ENCODE results near the gene RAB11FIP3. TPM values are rescaled to one million over a fixed set of nuclear protein-coding genes. Genes with fewer than 3 reads are reported as not detected.

RAB11FIP3 gene
- polyA plus RNA-seq, 1 of the 3 experiments (the other 2 are of a cell fraction): 24.8 TPM

GRCh38 chr16:543301-544164, 118.1 kb downstream of the RAB11FIP3 start:
- 53% methylated on average over 3 of the region's 51 CpGs for WGBS (ENCODE audit: low lambda C conversion rate)
- peak; percentile 70 for DNase-seq
- Histone ChIP-seq H4K20me1 (ENCODE audit: insufficient read depth) (peaks cover 25% of the 10 kb centered on the region; the same call in 1 of the 2 replicates), H3K9me2 (no peaks in the 10 kb centered on the region), H3F3A (replicated peaks; ENCODE audit: insufficient read depth) (no peaks in the 10 kb centered on the region), H3K4me3 (ENCODE audit: low read depth in 2 of 2, low read length in 1 of 2) (no peak overlapping the region), H3K4me2 (no peak overlapping the region), H3K79me2 (ENCODE audit: insufficient read depth) (peaks cover 55% of the 10 kb centered on the region), H3K27me3 (ENCODE audit: insufficient read depth) (no peaks in the 10 kb centered on the region), H2AFZ (ENCODE audit: low read depth) (no peak overlapping the region), H3K9ac (no peak overlapping the region), H3K27ac (ENCODE audit: low read depth in 2 of 2, low read length in 1 of 2) (peak overlapping the region in 1 of 2 experiments; percentile 34; a peak in 2 of 4 replicates), H3K4me1 (ENCODE audit: control insufficient read depth in 1 of 2, insufficient read depth in 2 of 2, low read depth in 1 of 2, low read length in 1 of 2) (peaks cover 0 to 5% of the 10 kb centered on the region in 2 experiments; a peak in 1 of 4 replicates), H3K36me3 (replicated peaks in 1 of 2; ENCODE audit: control insufficient read depth in 1 of 2, insufficient read depth in 2 of 2, low read length in 1 of 2) (peaks cover 0 to 16% of the 10 kb centered on the region in 2 experiments), H3K9me3 (no peaks in the 10 kb centered on the region)
- ChIA-PET POLR2A (interaction anchor here (0.6 kb wide), 1 partner anchor 29 kb away, joined by 3 read pairs; no protein-coding TSS in a partner anchor), CTCF (interaction anchor here (0.8 to 1.8 kb wide), 7 partner anchors 13 to 57 kb away, joined by 3 to 4 read pairs (median 3); no protein-coding TSS in a partner anchor)
- TF ChIP-seq EZH2phosphoT487 (IDR thresholded peaks at IDR 0.05; ENCODE audit: borderline replicate concordance, low read depth): no peak
- TF ChIP-seq MXI1 (IDR thresholded peaks at IDR 0.05; ENCODE audit: low read depth, low read length): peak; percentile 62; the same call in 1 of the 2 replicates

GRCh38 chr16:544517-544916, 119.1 kb downstream of the RAB11FIP3 start:
- H3K4me1 ChIP-seq (ENCODE audit: control insufficient read depth in 1 of 2, insufficient read depth in 2 of 2, low read depth in 1 of 2, low read length in 1 of 2): peaks cover 0 to 5% of the 10 kb centered on the region in 2 experiments; a peak in 1 of 4 replicates
- 97% methylated on average over 46 of the region's 46 CpGs for WGBS (ENCODE audit: low lambda C conversion rate)
- no peak overlapping the region for H3K27ac ChIP-seq (ENCODE audit: low read depth in 2 of 2, low read length in 1 of 2)
- no peak overlapping the region for H3K4me2 ChIP-seq
- no peak overlapping the region for H3K9ac ChIP-seq
- CTCF ChIA-PET: interaction anchor here (0.9 to 1.1 kb wide), 3 partner anchors 13 to 26 kb away, joined by 3 read pairs; no protein-coding TSS in a partner anchor
- TF ChIP-seq FOXJ3 (CRISPR knock-in tag; IDR thresholded peaks at IDR 0.05) (no peak), EP300 (IDR thresholded peaks at IDR 0.05; ENCODE audit: borderline replicate concordance in 1 of 2, low read depth in 1 of 2, low read length in 1 of 2) (no peak), EZH2phosphoT487 (IDR thresholded peaks at IDR 0.05; ENCODE audit: borderline replicate concordance, low read depth) (no peak), RXRA (IDR thresholded peaks at IDR 0.05; ENCODE audit: borderline replicate concordance, low read depth) (no peak), FOXM1 (IDR thresholded peaks at IDR 0.05; ENCODE audit: low read depth) (no peak), POLR2AphosphoS5 (IDR thresholded peaks at IDR 0.05; ENCODE audit: low read depth, low read length) (no peak), PBX3 (IDR thresholded peaks at IDR 0.05) (no peak), FOSL2 (IDR thresholded peaks at IDR 0.05; ENCODE audit: borderline replicate concordance, low read depth) (no peak), MXI1 (IDR thresholded peaks at IDR 0.05; ENCODE audit: low read depth, low read length) (no peak), REST (IDR thresholded peaks at IDR 0.05; ENCODE audit: low read depth, low read length) (no peak), NFIC (IDR thresholded peaks at IDR 0.05; ENCODE audit: borderline replicate concordance) (no peak), IRF3 (IDR thresholded peaks at IDR 0.05; ENCODE audit: low read depth, low read length) (no peak), GABPA (IDR thresholded peaks at IDR 0.05; ENCODE audit: low read depth) (no peak), RFX5 (IDR thresholded peaks at IDR 0.05; ENCODE audit: low read length) (no peak), USF2 (IDR thresholded peaks at IDR 0.05; ENCODE audit: borderline replicate concordance, low read depth, low read length) (no peak), CHD2 (IDR thresholded peaks at IDR 0.05; ENCODE audit: low read length, partially characterized antibody) (no peak), MEF2A (IDR thresholded peaks at IDR 0.05; ENCODE audit: borderline replicate concordance, low read depth) (no peak), TAF1 (IDR thresholded peaks at IDR 0.05; ENCODE audit: borderline replicate concordance, low read depth, low read length) (no peak)
- H2AFZ ChIP-seq (ENCODE audit: low read depth): no peak overlapping the region
- no peak overlapping the region for H3K4me3 ChIP-seq (ENCODE audit: low read depth in 2 of 2, low read length in 1 of 2)
- no peaks in the 10 kb centered on the region for H3K9me2 ChIP-seq
- H3F3A ChIP-seq (replicated peaks; ENCODE audit: insufficient read depth): no peaks in the 10 kb centered on the region
- H4K20me1 ChIP-seq (ENCODE audit: insufficient read depth): peaks cover 24% of the 10 kb centered on the region; the same call in 1 of the 2 replicates
- POLR2A ChIA-PET: no interaction called here
- H3K36me3 ChIP-seq (replicated peaks in 1 of 2; ENCODE audit: control insufficient read depth in 1 of 2, insufficient read depth in 2 of 2, low read length in 1 of 2): peaks cover 0 to 20% of the 10 kb centered on the region in 2 experiments
- no peak for DNase-seq
- H3K9me3 ChIP-seq: no peaks in the 10 kb centered on the region
- peaks cover 45% of the 10 kb centered on the region for H3K79me2 ChIP-seq (ENCODE audit: insufficient read depth)
- H3K27me3 ChIP-seq (ENCODE audit: insufficient read depth): no peaks in the 10 kb centered on the region
